NCI-H460 (cell line): Measurements from ENCODE around the gene ASCL3. TPM values are rescaled to one million over a fixed set of nuclear protein-coding genes. Genes with fewer than 3 reads are reported as not detected.
"Not testable (repeated sequence)": the region's sequence is repeated elsewhere in the genome, so short reads cannot be mapped to it uniquely, and the experiment has no call there.

Experiments
- DNase-seq: peaks from one replicate; pipeline ENCODE4 v3.0.0-alpha.2; 2016; ENCODE audit warnings: low read depth; ENCODE audit errors: extremely low read depth
- small RNA-seq, 2 experiments: library from RNA; depleted of rRNA; stranded (forward); fragments of <200 nt; gene quantifications; one replicate each; pipeline ENCODE3, GENCODE V24; 2014
- total RNA-seq: library from RNA; depleted of rRNA; stranded (reverse); fragments of >200 nt; shearing (Covaris generic); gene quantifications from 2 replicates; pipeline ENCODE4 v1.2.3, GENCODE V29; 2014; rRNA removed

The ASCL3 gene
- total RNA-seq, 1 experiment from 2014 or later: not detected

DNA sequence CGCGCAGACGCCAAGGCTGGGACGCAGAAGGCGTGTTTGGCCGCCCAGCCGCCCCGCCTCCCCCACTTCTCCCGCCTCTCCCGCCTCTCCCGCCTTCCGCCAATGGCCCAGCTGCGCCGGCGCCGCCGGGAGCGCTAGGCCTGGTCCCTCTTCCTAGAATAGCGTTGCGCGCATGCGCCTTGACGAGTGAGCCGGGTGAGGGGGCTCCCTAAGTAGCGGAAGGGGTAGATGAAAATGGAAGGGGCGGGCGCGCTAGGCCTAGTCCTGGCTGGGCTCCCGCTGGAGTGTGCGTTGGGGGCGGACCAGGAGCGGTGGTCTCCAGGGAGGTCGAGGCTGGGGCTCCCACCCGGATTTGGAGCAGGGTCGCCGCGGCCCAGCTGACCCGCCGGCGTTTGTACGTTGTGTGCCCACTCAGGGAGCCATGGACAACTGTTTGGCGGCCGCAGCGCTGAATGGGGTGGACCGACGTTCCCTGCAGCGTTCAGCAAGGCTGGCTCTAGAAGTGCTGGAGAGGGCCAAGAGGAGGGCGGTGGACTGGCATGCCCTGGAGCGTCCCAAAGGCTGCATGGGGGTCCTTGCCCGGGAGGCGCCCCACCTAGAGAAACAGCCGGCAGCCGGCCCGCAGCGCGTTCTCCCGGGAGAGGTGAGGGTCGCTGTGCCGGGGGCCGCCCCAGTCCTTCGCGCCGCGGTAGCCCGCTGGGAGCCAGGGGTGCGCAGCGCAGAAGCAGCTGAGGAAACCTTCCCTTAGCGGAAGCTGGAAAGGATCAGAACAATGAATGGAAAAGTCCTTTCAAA, 31.6 kb downstream of the ASCL3 start, which contains the start of gene AKIP1:
Gene AKIP1 (plus strand): TSS at position 161 of the 795 bp plus-strand sequence. CDS start 261 bp downstream, at position 422.
- DNase-seq: peak; percentile 88

DNA sequence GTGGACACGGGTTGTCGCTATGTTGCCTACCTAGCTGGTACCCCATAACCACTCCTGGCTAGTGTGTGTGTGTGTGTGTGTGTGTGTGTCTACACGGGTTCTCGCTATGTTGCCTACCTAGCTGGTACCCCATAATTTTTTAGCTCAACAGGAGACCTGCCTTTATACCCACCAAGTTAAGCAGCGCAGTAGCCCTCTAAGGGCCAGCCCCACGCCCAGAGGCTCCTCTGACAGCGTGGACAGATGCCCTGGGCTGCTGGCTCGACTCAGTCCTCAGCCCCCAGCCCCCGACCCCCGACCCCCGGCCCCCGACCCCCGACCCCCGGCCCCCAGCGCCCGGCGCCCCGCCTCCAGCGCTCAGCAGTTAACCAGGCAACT, 32.2 kb downstream of the ASCL3 start:
- DNase-seq: no peak

DNA sequence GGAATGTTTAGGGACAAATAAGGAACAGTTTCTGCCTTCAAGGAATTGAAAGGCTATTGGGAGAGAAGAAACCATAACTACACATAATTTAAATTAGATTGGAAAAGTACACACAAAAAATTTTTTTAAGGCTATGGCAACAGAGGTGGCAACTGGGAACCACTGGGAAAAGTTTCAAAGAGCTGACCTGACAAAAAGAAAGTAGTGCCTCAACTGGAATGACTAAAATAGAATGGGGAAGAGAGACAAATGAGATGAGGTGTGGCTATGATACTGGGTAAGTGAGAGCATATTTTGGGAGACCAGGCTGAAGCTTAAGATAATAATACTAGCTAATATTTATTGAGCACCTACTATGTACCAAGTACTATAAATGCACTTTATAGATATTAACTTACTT, 34.7 kb downstream of the ASCL3 start:
- no peak for DNase-seq

DNA sequence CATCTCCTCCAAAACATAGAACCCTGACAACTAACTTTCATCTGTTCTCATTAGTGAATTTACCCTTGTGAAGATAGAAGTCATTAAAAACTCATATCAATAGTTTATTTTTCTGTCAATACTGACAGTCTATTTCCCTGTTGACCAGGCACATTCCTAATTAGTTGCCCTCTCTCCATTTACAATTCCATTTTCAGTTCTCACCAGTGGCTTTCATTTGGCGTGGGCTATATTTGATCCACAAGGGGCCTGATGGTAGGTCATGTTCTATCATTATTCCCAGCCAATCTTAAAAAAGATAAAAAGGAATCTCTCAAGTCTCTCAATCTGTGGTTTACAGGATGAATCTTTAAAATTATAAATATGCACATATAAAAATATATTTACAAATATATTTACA, 35.7 kb downstream of the ASCL3 start:
- no peak for DNase-seq

DNA sequence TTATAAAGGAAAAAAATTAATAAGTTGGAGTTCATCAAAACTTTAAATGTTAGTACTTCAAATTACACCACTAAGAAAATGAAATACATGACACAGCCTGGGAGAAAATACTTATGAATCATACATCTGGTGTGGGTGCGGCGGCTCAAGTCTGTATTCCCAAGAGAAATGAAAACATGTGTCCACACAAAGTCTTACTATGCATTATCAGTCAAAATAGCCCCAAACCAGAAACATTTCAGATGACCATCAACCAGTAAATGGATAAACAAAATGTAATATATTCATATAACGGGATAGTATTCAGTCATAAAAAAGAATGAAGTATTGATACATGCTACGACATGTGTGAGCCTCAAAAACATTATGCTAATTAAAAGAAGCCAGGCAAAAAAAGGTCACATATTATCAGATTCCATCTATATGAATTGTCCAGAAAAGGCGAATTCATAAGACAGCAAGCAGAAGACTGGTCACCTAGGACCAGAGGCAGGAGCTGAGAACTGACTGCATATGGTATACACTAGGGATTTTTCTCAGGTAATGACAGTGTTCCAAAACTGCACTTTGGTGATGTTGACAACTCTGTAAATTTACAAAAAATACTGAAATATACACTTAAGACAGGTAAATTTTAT, 37.2 kb downstream of the ASCL3 start:
- peak; percentile 66 for DNase-seq

DNA sequence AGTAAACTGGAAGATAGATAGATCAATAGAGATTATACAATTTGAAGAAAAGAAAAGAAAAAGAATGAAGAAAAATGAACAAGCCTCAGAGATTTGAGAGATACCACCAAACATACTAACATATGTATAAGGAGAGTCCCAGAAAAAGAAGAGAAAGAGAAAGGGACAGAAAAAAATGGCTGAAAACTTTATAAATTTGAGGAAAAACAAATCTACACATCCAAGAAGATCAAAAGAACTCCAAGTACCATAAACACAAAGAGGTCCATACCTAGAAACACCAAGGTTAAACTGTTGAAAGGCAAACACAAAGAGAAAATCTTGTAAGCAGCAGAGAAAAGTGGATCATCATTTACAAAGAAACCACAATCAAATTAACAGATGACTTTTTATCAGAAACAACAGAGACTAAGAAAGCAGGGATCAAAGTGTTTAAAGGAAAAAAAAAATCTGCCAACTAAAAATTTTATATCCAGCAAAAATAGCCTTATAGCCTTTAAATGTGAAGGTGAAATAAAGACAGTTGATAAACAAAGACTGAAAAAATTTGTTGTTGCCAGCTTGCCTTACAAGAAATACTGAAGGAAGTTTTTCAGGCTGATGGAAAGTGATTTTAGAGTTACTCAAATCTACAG, 43.6 kb downstream of the ASCL3 start:
- DNase-seq: no peak

DNA sequence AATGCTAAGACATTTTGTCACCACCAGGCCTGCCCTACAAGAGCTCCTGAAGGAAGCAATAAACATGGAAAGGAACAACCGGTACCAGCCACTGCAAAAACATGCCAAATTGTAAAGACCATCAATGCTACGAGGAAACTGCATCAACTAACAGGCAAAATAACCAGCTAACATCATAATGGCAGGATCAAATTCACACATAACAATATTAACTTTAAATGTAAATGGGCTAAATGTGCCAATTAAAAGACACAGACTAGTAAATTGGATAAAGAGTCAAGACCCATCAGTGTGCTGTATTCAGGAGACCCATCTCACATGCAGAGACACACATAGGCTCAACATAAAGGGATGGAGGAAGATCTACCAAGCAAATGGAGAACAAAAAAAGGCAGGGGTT, 51.6 kb downstream of the ASCL3 start:
- DNase-seq: not testable (repeated sequence)

Small RNA genes within 50 kb of the gene (small RNA-seq; reads per million reads assigned to genes)
- gene RF00019: 0 reads per million in 2 experiments

Other genes with a start within 250 kb of the ASCL3 start
- 41.0 and 41.5 TPM in 2 replicates for gene AKIP1, start 31.8 kb downstream of the ASCL3 start, total RNA-seq
- not detected in 2 replicates for gene C11orf16, start 10.1 kb downstream of the ASCL3 start, total RNA-seq
- 21.0 and 23.2 TPM in 2 replicates for gene TMEM9B, start 21.4 kb upstream of the ASCL3 start, total RNA-seq
- gene NRIP3, start 61.0 kb upstream of the ASCL3 start, total RNA-seq: 13.5 and 14.8 TPM in 2 replicates
- not detected in 2 replicates for gene SCUBE2, start 148.6 kb upstream of the ASCL3 start, total RNA-seq